Loucy (cell line): ENCODE data around the gene SAT2.

ENCODE experiments used
- H2AFZ ChIP-seq: fragments of 200-600 bp; sonication (generic); 2 replicates; pipeline ENCODE4 v1.6.0; 2016; ENCODE audit warnings: antibody characterized with exemption, mild to moderate bottlenecking, low read length, moderate library complexity
- H3F3A ChIP-seq: fragments of 200-600 bp; 2 replicates; pipeline ENCODE4 v1.6.0; 2016; ENCODE audit warnings: antibody characterized with exemption, low read depth, mild to moderate bottlenecking
- H3K27me3 ChIP-seq: fragments of 200-600 bp; sonication (generic); 2 replicates; pipeline ENCODE4 v1.6.1; 2014; ENCODE audit warnings: low read length, mild to moderate bottlenecking; ENCODE audit not compliant: insufficient read depth, poor library complexity, severe bottlenecking
- H3K36me3 ChIP-seq: fragments of 200-600 bp; sonication (generic); 2 replicates; pipeline ENCODE4 v1.6.1; 2016; ENCODE audit warnings: low read length; ENCODE audit not compliant: insufficient read depth
- H3K4me1 ChIP-seq: fragments of 200-600 bp; sonication (generic); 2 replicates; pipeline ENCODE4 v1.5.1; 2014; ENCODE audit warnings: low read length, mild to moderate bottlenecking; ENCODE audit not compliant: insufficient read depth, poor library complexity, severe bottlenecking
- H3K4me2 ChIP-seq: fragments of 200-600 bp; sonication (generic); 2 replicates; pipeline ENCODE4 v1.6.0; 2014; ENCODE audit warnings: antibody characterized with exemption, low read length, low read depth, mild to moderate bottlenecking; ENCODE audit not compliant: poor library complexity, severe bottlenecking
- H3K4me3 ChIP-seq: fragments of 200-600 bp; sonication (generic); 2 replicates; pipeline ENCODE4 v1.5.1; 2014; ENCODE audit warnings: low read length, mild to moderate bottlenecking, mixed read lengths; ENCODE audit not compliant: poor library complexity, severe bottlenecking
- H3K79me2 ChIP-seq: fragments of 200-600 bp; sonication (generic); 2 replicates; pipeline ENCODE4 v1.6.1; 2014; ENCODE audit warnings: low read length; ENCODE audit not compliant: insufficient read depth
- H3K9ac ChIP-seq: fragments of 200-600 bp; sonication (generic); 2 replicates; pipeline ENCODE4 v1.6.0; 2014; ENCODE audit warnings: mild to moderate bottlenecking, low read depth, low read length, moderate library complexity; ENCODE audit not compliant: poor library complexity, severe bottlenecking
- H3K9me2 ChIP-seq: fragments of 200-600 bp; sonication (generic); replicated peaks from 2 replicates; pipeline ENCODE4 v1.6.1; 2016; ENCODE audit warnings: low read depth, low read length, mixed read lengths
- H3K9me3 ChIP-seq: fragments of 200-600 bp; sonication (generic); 2 replicates; pipeline ENCODE4 v1.6.1; 2014; ENCODE audit warnings: mild to moderate bottlenecking, antibody characterized with exemption, low read length, low read depth; ENCODE audit not compliant: insufficient read depth
- H4K20me1 ChIP-seq: fragments of 200-600 bp; sonication (generic); 2 replicates; pipeline ENCODE4 v1.6.0; 2014; ENCODE audit warnings: antibody characterized with exemption, low read length, mild to moderate bottlenecking; ENCODE audit not compliant: insufficient read depth, poor library complexity, severe bottlenecking
- EZH2phosphoT487 ChIP-seq: fragments of 200-600 bp; IDR thresholded peaks from 2 replicates; pipeline ENCODE4 v1.6.1; 2018; ENCODE audit warnings: antibody characterized with exemption, mild to moderate bottlenecking, moderate library complexity, borderline replicate concordance
- TF ChIP-seq, protein P1 (sequence below): fragments of 200-600 bp; sonication (generic); conservative IDR thresholded peaks from 2 replicates; pipeline ENCODE4 v1.5.1; 2014; ENCODE audit warnings: mild to moderate bottlenecking, antibody characterized with exemption, low read length

Gene SAT2

GRCh38 chr17:7579001-7579833 lies 48.4 kb downstream of the SAT2 start, which contains the start of gene CD68:
TSS of gene CD68 (plus strand) at chr17:7579638. CDS start at chr17:7579678, 40 bp downstream.
- Histone ChIP-seq H3K79me2 (peaks cover 72% of the 10 kb centered on the region), H2AFZ (no peak within 1 kb of the TSS), H3K4me2 (peak within 1 kb of the TSS; percentile 39), H3K36me3 (peaks cover 68% of the 10 kb centered on the region), H3F3A (peaks cover 27% of the 10 kb centered on the region), H4K20me1 (peaks cover 53% of the 10 kb centered on the region), H3K9ac (peak within 1 kb of the TSS; percentile 29), H3K4me3 (peak within 1 kb of the TSS; percentile 2), H3K9me2 (no peaks in the 10 kb centered on the region), H3K4me1 (peaks cover 46% of the 10 kb centered on the region), H3K9me3 (no peaks in the 10 kb centered on the region), H3K27me3 (no peaks in the 10 kb centered on the region)
- TF ChIP-seq EZH2phosphoT487 = no peak
- TF ChIP-seq, protein P1, sequence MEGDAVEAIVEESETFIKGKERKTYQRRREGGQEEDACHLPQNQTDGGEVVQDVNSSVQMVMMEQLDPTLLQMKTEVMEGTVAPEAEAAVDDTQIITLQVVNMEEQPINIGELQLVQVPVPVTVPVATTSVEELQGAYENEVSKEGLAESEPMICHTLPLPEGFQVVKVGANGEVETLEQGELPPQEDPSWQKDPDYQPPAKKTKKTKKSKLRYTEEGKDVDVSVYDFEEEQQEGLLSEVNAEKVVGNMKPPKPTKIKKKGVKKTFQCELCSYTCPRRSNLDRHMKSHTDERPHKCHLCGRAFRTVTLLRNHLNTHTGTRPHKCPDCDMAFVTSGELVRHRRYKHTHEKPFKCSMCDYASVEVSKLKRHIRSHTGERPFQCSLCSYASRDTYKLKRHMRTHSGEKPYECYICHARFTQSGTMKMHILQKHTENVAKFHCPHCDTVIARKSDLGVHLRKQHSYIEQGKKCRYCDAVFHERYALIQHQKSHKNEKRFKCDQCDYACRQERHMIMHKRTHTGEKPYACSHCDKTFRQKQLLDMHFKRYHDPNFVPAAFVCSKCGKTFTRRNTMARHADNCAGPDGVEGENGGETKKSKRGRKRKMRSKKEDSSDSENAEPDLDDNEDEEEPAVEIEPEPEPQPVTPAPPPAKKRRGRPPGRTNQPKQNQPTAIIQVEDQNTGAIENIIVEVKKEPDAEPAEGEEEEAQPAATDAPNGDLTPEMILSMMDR = no peak

DNA sequence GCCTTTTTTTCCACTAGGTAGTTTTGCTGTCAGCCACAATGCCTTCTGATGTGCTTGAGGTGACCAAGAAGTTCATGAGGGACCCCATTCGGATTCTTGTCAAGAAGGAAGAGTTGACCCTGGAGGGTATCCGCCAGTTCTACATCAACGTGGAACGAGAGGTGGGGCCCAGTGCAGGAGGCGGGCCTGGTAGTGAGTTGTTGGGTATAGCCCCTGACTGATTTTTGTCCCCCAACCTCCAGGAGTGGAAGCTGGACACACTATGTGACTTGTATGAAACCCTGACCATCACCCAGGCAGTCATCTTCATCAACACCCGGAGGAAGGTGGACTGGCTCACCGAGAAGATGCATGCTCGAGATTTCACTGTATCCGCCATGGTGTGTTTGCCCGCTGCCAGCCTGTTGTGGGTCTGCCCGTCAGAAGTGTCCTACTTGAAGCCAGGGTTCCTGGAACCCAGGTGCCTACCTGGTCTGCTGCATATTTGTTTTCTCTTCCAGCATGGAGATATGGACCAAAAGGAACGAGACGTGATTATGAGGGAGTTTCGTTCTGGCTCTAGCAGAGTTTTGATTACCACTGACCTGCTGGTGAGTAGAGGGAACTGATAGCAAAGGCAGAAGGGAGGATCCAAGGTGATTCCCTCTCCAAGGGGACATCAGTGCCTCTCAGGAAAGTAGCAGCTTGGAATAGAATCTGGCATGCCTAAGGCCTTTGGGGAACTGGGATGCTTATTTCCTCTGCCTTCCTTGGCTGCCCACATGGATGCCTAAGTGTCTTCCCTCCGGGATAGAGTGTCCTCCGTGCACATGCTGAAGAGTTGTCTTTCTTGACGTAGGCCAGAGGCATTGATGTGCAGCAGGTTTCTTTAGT lies 50.1 kb downstream of the SAT2 start:
- Histone ChIP-seq H3K9me3 (no peaks in the 10 kb centered on the region), H3K9me2 (no peaks in the 10 kb centered on the region), H3K4me3 (no peak overlapping the region), H3K9ac (no peak overlapping the region), H3K27me3 (peaks cover 7% of the 10 kb centered on the region), H3K36me3 (peaks cover 73% of the 10 kb centered on the region), H3K79me2 (peaks cover 77% of the 10 kb centered on the region), H3F3A (peaks cover 27% of the 10 kb centered on the region), H4K20me1 (peaks cover 67% of the 10 kb centered on the region), H3K4me1 (peaks cover 39% of the 10 kb centered on the region), H2AFZ (no peak overlapping the region), H3K4me2 (peak overlapping the region; percentile 75)
- TF ChIP-seq EZH2phosphoT487 = no peak
- TF ChIP-seq, protein P1 = no peak

GRCh38 chr17:7576432-7576937 lies 51.1 kb downstream of the SAT2 start:
- Histone ChIP-seq H3F3A (peaks cover 27% of the 10 kb centered on the region), H3K27me3 (peaks cover 7% of the 10 kb centered on the region), H3K4me1 (peaks cover 36% of the 10 kb centered on the region), H4K20me1 (peaks cover 67% of the 10 kb centered on the region), H3K9me3 (no peaks in the 10 kb centered on the region), H3K9ac (no peak overlapping the region), H3K36me3 (peaks cover 73% of the 10 kb centered on the region), H3K4me2 (peak overlapping the region; percentile 75), H2AFZ (no peak overlapping the region), H3K79me2 (peaks cover 75% of the 10 kb centered on the region), H3K4me3 (peak overlapping the region; percentile 98), H3K9me2 (no peaks in the 10 kb centered on the region)
- TF ChIP-seq, protein P1 = no peak
- TF ChIP-seq EZH2phosphoT487 = no peak
